Hepatocyte (in vitro differentiated cells): Measurements from ENCODE around the gene SORBS2. TPM values are rescaled to one million over a fixed set of nuclear protein-coding genes. Genes with fewer than 3 reads are reported as not detected.

Source experiments
- DNase-seq: peaks from one replicate; pipeline ENCODE4 v3.0.0-alpha.2; 2016; ENCODE audit warnings: low spot score
- H2AFZ ChIP-seq: fragments of 200-600 bp; sonication (generic); 2 replicates; pipeline ENCODE4 v1.6.0; 2016; ENCODE audit warnings: antibody characterized with exemption, mild to moderate bottlenecking
- H3K27ac ChIP-seq: fragments of 200-600 bp; sonication (generic); 2 replicates; pipeline ENCODE4 v1.5.1; 2016; ENCODE audit warnings: mild to moderate bottlenecking
- H3K27me3 ChIP-seq: fragments of 200-600 bp; sonication (generic); 2 replicates; pipeline ENCODE4 v1.6.1; 2016
- H3K36me3 ChIP-seq: fragments of 200-600 bp; sonication (generic); replicated peaks from 2 replicates; pipeline ENCODE4 v1.5.1; 2016; ENCODE audit warnings: low read depth; ENCODE audit not compliant: insufficient read depth
- H3K4me1 ChIP-seq: fragments of 200-600 bp; sonication (generic); 2 replicates; pipeline ENCODE4 v1.5.1; 2016; ENCODE audit warnings: mild to moderate bottlenecking, moderate library complexity; ENCODE audit not compliant: insufficient read depth
- H3K4me2 ChIP-seq: fragments of 200-600 bp; sonication (generic); 2 replicates; pipeline ENCODE4 v1.6.0; 2016
- H3K4me3 ChIP-seq: fragments of 200-600 bp; sonication (generic); 2 replicates; pipeline ENCODE4 v1.5.1; 2016; ENCODE audit warnings: mild to moderate bottlenecking
- H3K79me2 ChIP-seq: fragments of 200-600 bp; sonication (generic); 2 replicates; pipeline ENCODE4 v1.6.0; 2017; ENCODE audit warnings: mild to moderate bottlenecking
- H3K9me2 ChIP-seq: fragments of 200-600 bp; sonication (generic); replicated peaks from 2 replicates; pipeline ENCODE4 v1.6.0; 2017; ENCODE audit warnings: mild to moderate bottlenecking; ENCODE audit not compliant: insufficient read depth
- H3K9me3 ChIP-seq: fragments of 200-600 bp; sonication (generic); 2 replicates; pipeline ENCODE4 v1.5.1; 2016; ENCODE audit warnings: low read depth, mild to moderate bottlenecking
- H4K20me1 ChIP-seq: fragments of 200-600 bp; sonication (generic); 2 replicates; pipeline ENCODE4 v1.6.0; 2016; ENCODE audit warnings: mild to moderate bottlenecking; ENCODE audit not compliant: insufficient read depth, poor library complexity, severe bottlenecking
- EZH2 ChIP-seq: fragments of 200-600 bp; sonication (generic); IDR thresholded peaks from 2 replicates; pipeline ENCODE4 v1.6.1; 2016; ENCODE audit warnings: antibody characterized with exemption, mild to moderate bottlenecking, borderline replicate concordance
- EZH2phosphoT487 ChIP-seq: fragments of 200-600 bp; sonication (generic); IDR thresholded peaks from one replicate; pipeline ENCODE4 v1.6.1; 2018; ENCODE audit warnings: antibody characterized with exemption, mild to moderate bottlenecking, low read depth, moderate library complexity; ENCODE audit not compliant: unreplicated experiment, severe bottlenecking
- WGBS: methylation state at CpG from one replicate; pipeline ENCODE4 v1.1.6; 2016; ENCODE audit warnings: low lambda C conversion rate; ENCODE audit errors: missing lambda C conversion rate; 5-methylcytosine and 5-hydroxymethylcytosine counted together
- polyA plus RNA-seq: library from polyadenylated mRNA; unstranded; fragments of >200 nt; fragmentation: Nextera tagmentation; extraction: Ambion mirVana; gene quantifications from 2 replicates; pipeline ENCODE4 v1.2.1, GENCODE V29; 2016
- total RNA-seq: library from RNA; depleted of rRNA; stranded (reverse); fragments of >200 nt; gene quantifications from 2 replicates; pipeline ENCODE4 v1.2.3, GENCODE V29; 2014
- TF ChIP-seq, protein P1 (sequence below): fragments of 200-600 bp; sonication (generic); IDR thresholded peaks from 2 replicates; pipeline ENCODE4 v1.5.1; 2016; ENCODE audit warnings: antibody characterized with exemption, mild to moderate bottlenecking; ENCODE audit not compliant: poor library complexity

SORBS2 gene
- total and polyA plus RNA-seq, 2 experiments from 2014 or later = 43.4 to 52.1 TPM

GRCh38 chr4:185599553-185600243 lies 212.3 kb downstream of the SORBS2 start:
- Histone ChIP-seq H2AFZ (no peak overlapping the region), H3K79me2 (no peaks in the 10 kb centered on the region), H3K4me1 (no peaks in the 10 kb centered on the region), H3K27ac (no peak overlapping the region), H3K4me3 (no peak overlapping the region), H3K27me3 (no peaks in the 10 kb centered on the region), H3K9me3 (no peaks in the 10 kb centered on the region), H3K9me2 (no peaks in the 10 kb centered on the region), H3K36me3 (no peaks in the 10 kb centered on the region), H4K20me1 (no peaks in the 10 kb centered on the region), H3K4me2 (no peak overlapping the region)
- no peak for DNase-seq
- TF ChIP-seq EZH2 (no peak), EZH2phosphoT487 (no peak)
- TF ChIP-seq, protein P1, sequence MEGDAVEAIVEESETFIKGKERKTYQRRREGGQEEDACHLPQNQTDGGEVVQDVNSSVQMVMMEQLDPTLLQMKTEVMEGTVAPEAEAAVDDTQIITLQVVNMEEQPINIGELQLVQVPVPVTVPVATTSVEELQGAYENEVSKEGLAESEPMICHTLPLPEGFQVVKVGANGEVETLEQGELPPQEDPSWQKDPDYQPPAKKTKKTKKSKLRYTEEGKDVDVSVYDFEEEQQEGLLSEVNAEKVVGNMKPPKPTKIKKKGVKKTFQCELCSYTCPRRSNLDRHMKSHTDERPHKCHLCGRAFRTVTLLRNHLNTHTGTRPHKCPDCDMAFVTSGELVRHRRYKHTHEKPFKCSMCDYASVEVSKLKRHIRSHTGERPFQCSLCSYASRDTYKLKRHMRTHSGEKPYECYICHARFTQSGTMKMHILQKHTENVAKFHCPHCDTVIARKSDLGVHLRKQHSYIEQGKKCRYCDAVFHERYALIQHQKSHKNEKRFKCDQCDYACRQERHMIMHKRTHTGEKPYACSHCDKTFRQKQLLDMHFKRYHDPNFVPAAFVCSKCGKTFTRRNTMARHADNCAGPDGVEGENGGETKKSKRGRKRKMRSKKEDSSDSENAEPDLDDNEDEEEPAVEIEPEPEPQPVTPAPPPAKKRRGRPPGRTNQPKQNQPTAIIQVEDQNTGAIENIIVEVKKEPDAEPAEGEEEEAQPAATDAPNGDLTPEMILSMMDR = no peak
- WGBS = 90% methylated on average over 12 of the region's 12 CpGs

DNA sequence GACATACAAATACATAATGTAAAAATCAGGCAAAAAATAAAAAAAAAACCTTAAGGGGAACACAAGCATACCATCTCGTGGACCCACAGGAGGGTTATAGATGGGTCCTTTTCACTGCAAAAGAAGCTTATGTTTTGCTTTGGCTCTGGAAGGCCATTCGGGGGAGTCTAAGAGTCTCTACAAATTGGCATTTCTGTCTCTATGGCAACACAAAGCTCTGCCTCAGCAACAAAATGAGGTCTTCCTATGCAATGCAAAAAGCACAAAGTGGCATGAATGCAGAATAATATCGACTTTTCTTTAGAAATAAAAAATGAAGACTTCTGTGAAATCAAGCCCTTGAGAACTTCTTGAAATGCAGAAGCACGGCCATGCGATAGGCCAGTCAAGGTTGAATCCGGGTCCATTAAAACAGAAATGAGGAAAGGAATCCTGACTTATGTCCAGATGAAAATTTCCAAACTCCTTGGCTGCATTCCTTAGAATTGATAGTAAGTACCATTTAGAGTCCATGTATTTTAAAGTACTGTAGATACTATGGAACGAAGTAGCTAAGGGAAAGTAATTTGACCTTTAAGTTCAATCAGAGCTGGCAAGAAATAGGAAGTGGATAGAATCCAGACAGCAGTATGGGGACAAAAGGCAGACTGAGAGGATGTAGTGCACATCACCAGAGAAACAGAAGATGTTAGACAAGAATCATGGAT lies 213.0 kb downstream of the SORBS2 start:
- no peaks in the 10 kb centered on the region for H3K36me3 ChIP-seq
- no peaks in the 10 kb centered on the region for H3K9me2 ChIP-seq
- no peak overlapping the region for H3K4me2 ChIP-seq
- 82% methylated on average over 7 of the region's 7 CpGs for WGBS
- no peak overlapping the region for H2AFZ ChIP-seq
- H3K27ac ChIP-seq = no peak overlapping the region
- no peak for DNase-seq
- H3K4me1 ChIP-seq = no peaks in the 10 kb centered on the region
- no peak overlapping the region for H3K4me3 ChIP-seq
- H4K20me1 ChIP-seq = no peaks in the 10 kb centered on the region
- no peaks in the 10 kb centered on the region for H3K79me2 ChIP-seq
- H3K9me3 ChIP-seq = no peaks in the 10 kb centered on the region
- H3K27me3 ChIP-seq = no peaks in the 10 kb centered on the region
- TF ChIP-seq, protein P1 = no peak
- no peak for TF ChIP-seq EZH2phosphoT487
- TF ChIP-seq EZH2 = no peak

DNA sequence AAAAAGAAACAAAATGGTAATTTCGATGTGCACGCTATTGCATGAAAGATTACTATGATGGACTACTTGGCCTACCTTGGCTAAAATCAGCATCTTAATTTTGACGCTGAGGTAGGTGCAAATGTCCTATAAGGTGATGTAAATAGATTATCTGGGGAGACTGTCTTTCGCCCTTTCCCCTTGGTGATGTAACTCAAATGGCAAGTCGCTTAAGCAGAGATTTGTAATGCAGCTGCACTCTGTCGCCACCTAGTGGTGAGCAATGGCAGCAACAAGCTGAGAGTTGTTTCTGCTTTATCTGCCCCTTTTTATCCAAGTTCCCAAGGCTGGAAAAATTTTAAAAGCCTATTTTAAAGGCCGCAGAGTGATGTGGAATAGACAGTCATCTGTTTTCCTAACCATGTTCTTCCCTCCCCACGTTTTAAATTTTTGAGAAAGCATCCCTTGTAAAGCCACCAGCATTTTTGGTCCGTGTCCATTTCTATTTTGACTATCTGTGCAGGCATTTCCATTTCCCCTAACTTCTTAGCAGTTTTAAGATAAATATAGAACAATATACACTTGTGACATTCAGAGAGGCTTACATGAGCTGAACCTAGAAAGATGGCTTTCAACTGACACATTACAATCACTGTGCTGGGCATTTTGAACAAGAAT lies 214.3 kb downstream of the SORBS2 start:
- Histone ChIP-seq H3K9me3 (no peaks in the 10 kb centered on the region), H3K36me3 (no peaks in the 10 kb centered on the region), H4K20me1 (no peaks in the 10 kb centered on the region), H3K4me1 (no peaks in the 10 kb centered on the region), H2AFZ (no peak overlapping the region), H3K79me2 (no peaks in the 10 kb centered on the region), H3K4me2 (no peak overlapping the region), H3K27ac (no peak overlapping the region), H3K4me3 (no peak overlapping the region), H3K27me3 (no peaks in the 10 kb centered on the region), H3K9me2 (no peaks in the 10 kb centered on the region)
- DNase-seq = peak; percentile 82
- no peak for TF ChIP-seq EZH2
- TF ChIP-seq, protein P1 = peak; percentile 96
- TF ChIP-seq EZH2phosphoT487 = no peak
- WGBS = 42% methylated on average over 9 of the region's 9 CpGs
